H1 (cell line): ENCODE measurements around the gene RNF166. TPM values are rescaled to one million over a fixed set of nuclear protein-coding genes. Genes with fewer than 3 reads are reported as not detected.

ENCODE experiments used
- ASH2L ChIP-seq: fragments of 200-600, 300-600 bp; sonication (generic); IDR thresholded peaks from one replicate; pipeline ENCODE4 v1.7.1; 2017; ENCODE audit warnings: low read length
- CBX8 ChIP-seq: fragments of 300-800, 300-1000 bp; sonication (generic); IDR thresholded peaks from 2 replicates; pipeline ENCODE4 v1.7.1; 2016; ENCODE audit warnings: low read depth, low read length, borderline replicate concordance
- CREB1 ChIP-seq: IDR thresholded peaks from 2 replicates; pipeline ENCODE4 v1.6.1; 2012; ENCODE audit warnings: inconsistent platforms
- HDAC6 ChIP-seq: IDR thresholded peaks from one replicate; pipeline ENCODE4 v1.7.1; 2012; ENCODE audit warnings: low read depth, mild to moderate bottlenecking, inconsistent platforms, low read length, moderate library complexity
- MAX ChIP-seq: IDR thresholded peaks from 2 replicates; pipeline ENCODE4 v1.6.1; 2012; ENCODE audit warnings: inconsistent platforms
- POU5F1 ChIP-seq: IDR thresholded peaks from 2 replicates; pipeline ENCODE4 v1.6.1; 2011; ENCODE audit warnings: low read depth, mild to moderate bottlenecking, low read length, moderate library complexity
- TAF7 ChIP-seq: optimal IDR thresholded peaks from 2 replicates; pipeline ENCODE3; 2011; ENCODE audit warnings: low read depth, mild to moderate bottlenecking, inconsistent platforms, low read length, moderate library complexity, borderline replicate concordance
- polyA plus RNA-seq, 7 experiments: library from polyadenylated mRNA; depleted of rRNA in 3 of 7; stranded (reverse) in 5 of 7; unstranded in 2 of 7; fragments of >200 nt in 5 of 7; fragments of 200-250 nt in 2 of 7; gene quantifications; 1 replicate in 5 of 7; 2 replicates in 1 of 7; 4 replicates in 1 of 7; pipeline versions ENCODE4 v1.2.1 to v1.2.3, GENCODE V29; 2011 to 2013; ENCODE audit warnings: missing spikeins in 2 of 7, mixed read lengths in 2 of 7
- total RNA-seq: library from RNA; stranded (reverse); fragmentation: NEBNext Ultra II Directional; extraction: Animal tissue kit (Norgen Biotek cat#: 25700); gene quantifications from 2 replicates; pipeline ENCODE4 v1.2.1, GENCODE V29; 2021

Gene RNF166
- total and polyA plus RNA-seq, 2 of the 8 experiments (the other 6 are each of a cell fraction or from before 2014, with no cell fraction given) = 29.8 to 31.2 TPM

- no peak for TF ChIP-seq MAX
- TF ChIP-seq POU5F1 = no peak
- TF ChIP-seq ASH2L = no peak
- no peak for TF ChIP-seq HDAC6
- TF ChIP-seq CBX8 = no peak
- no peak for TF ChIP-seq TAF7
- no peak for TF ChIP-seq CREB1
Observed at GRCh38 chr16:88691924-88692560, 14.2 kb downstream of the RNF166 start (continued).
